A549 (cell line): ENCODE results near the gene MOGAT3. TPM values are rescaled to one million over a fixed set of nuclear protein-coding genes. Genes with fewer than 3 reads are reported as not detected.

Experiments used
- ATAC-seq, 2 experiments: fragments of 200-7000 bp in 1 of 2; fragments of >200 bp in 1 of 2; cut with Nextera tagmentation in 1 of 2; cut with Tn5 transposase in 1 of 2; 3 replicates each; pipeline versions ENCODE4 v1.8.0 to v1.9.1; 2018 to 2020; ENCODE audit warnings: mild to moderate bottlenecking in 1 of 2, moderate library complexity in 1 of 2
- CTCF ChIA-PET: fragments of 300-600 bp; sonication (Branson Sonifier 250); formaldehyde crosslinking; extraction: SDS; loops from one replicate; lab custom pipeline; 2021; ENCODE audit warnings: antibody characterized with exemption, inconsistent platforms; lab: Yijun Ruan, JAX
- POLR2A ChIA-PET: fragments of 350-600 bp; formaldehyde crosslinking; extraction: SDS; loops from one replicate; lab custom pipeline; 2021; ENCODE audit warnings: antibody characterized with exemption, inconsistent platforms; lab: Yijun Ruan, JAX
- DNase-seq, 2 experiments: peaks; one replicate each; pipeline versions ENCODE4 v3.0.0 to v3.0.0-alpha.2; 2011 to 2016; ENCODE audit warnings: low read depth in 1 of 2, low spot score in 1 of 2
- FAIRE-seq: peaks from 2 replicates; lab custom pipeline; 2011; peaks lifted over from hg19 to GRCh38; lab: Jason Lieb, UNC
- H3K27ac ChIP-seq, 2 experiments: fragments of >200 bp; sonication (Bioruptor Twin); formaldehyde crosslinking; 3 replicates each; pipeline ENCODE4 v1.5.1; 2016 to 2017
- H3K4me1 ChIP-seq: fragments of >200 bp; sonication (Bioruptor Twin); formaldehyde crosslinking; 3 replicates; pipeline ENCODE4 v1.6.1; 2016
- H3K4me2 ChIP-seq: fragments of >200 bp; sonication (Bioruptor Twin); formaldehyde crosslinking; 3 replicates; pipeline ENCODE4 v1.6.1; 2016
- H3K4me3 ChIP-seq: fragments of >200 bp; sonication (Bioruptor Twin); formaldehyde crosslinking; 3 replicates; pipeline ENCODE4 v1.5.1; 2016
- H3K9me3 ChIP-seq: fragments of >200 bp; sonication (Bioruptor Twin); formaldehyde crosslinking; 3 replicates; pipeline ENCODE4 v1.6.1; 2016
- BHLHE40 ChIP-seq: IDR thresholded peaks from 2 replicates; pipeline ENCODE4 v1.6.1; 2012; ENCODE audit warnings: low read depth, low read length, inconsistent platforms
- CBX2 ChIP-seq: fragments of 200-600 bp; sonication (generic); IDR thresholded peaks from 2 replicates; pipeline ENCODE4 v1.6.1; 2016; ENCODE audit warnings: low read depth, mild to moderate bottlenecking, borderline replicate concordance
- CBX8 ChIP-seq: fragments of 200-600 bp; sonication (generic); IDR thresholded peaks from 2 replicates; pipeline ENCODE4 v1.6.1; 2016
- CEBPB ChIP-seq, 2 experiments: fragments of >200 bp in 1 of 2; sonication (Bioruptor Twin) in 1 of 2; formaldehyde crosslinking in 1 of 2; IDR thresholded peaks; 2 replicates each; pipeline ENCODE4 v1.6.1; 2012 to 2016
- E2F6 ChIP-seq: IDR thresholded peaks from 2 replicates; pipeline ENCODE4 v1.6.1; 2012; ENCODE audit warnings: low read depth, borderline replicate concordance
- EHMT2 ChIP-seq: fragments of 200-600 bp; sonication (generic); IDR thresholded peaks from 2 replicates; pipeline ENCODE4 v1.6.1; 2016; ENCODE audit warnings: antibody characterized with exemption, low read depth, mild to moderate bottlenecking, moderate library complexity
- FOSB ChIP-seq: fragments of 250-450 bp; sonication (Bioruptor Pico); IDR thresholded peaks from 2 replicates; pipeline ENCODE4 v1.5.0; 2020; ENCODE audit warnings: mild to moderate bottlenecking, moderate library complexity
- GATA3 ChIP-seq: IDR thresholded peaks from 2 replicates; pipeline ENCODE4 v1.6.1; 2012; ENCODE audit warnings: borderline replicate concordance
- HES2 ChIP-seq: fragments of >200 bp; sonication (Bioruptor Twin); formaldehyde crosslinking; IDR thresholded peaks from 2 replicates; pipeline ENCODE4 v1.6.1; 2016
- MAFK ChIP-seq: fragments of 450-650 bp; IDR thresholded peaks from 2 replicates; pipeline ENCODE4 v1.6.1; 2014; ENCODE audit not compliant: partially characterized antibody
- PBX3 ChIP-seq: IDR thresholded peaks from 2 replicates; pipeline ENCODE4 v1.6.1; 2012
- RFX5 ChIP-seq: fragments of 450-650 bp; IDR thresholded peaks from 2 replicates; pipeline ENCODE4 v1.7.1; 2014; ENCODE audit warnings: antibody characterized with exemption, mild to moderate bottlenecking, moderate library complexity
- RNF2 ChIP-seq: fragments of 200-600 bp; sonication (generic); IDR thresholded peaks from 2 replicates; pipeline ENCODE4 v1.6.1; 2016; ENCODE audit warnings: low read depth, mild to moderate bottlenecking, antibody characterized with exemption, moderate library complexity, borderline replicate concordance
- TP53 ChIP-seq: fragments of 250-450 bp; sonication (Bioruptor Pico); IDR thresholded peaks from 2 replicates; pipeline ENCODE4 v1.5.0; 2021; ENCODE audit warnings: mild to moderate bottlenecking, moderate library complexity
- WGBS: methylation state at CpG from one replicate; pipeline ENCODE4 v1.1.6; 2017; ENCODE audit errors: missing lambda C conversion rate; 5-methylcytosine and 5-hydroxymethylcytosine counted together
- polyA plus RNA-seq, 4 experiments: library from polyadenylated mRNA; depleted of rRNA in 3 of 4; stranded (reverse); fragments of >200 nt; fragmentation: RNase III in 1 of 4; extraction: RNeasy Plus Mini Kit Qiagen cat#74134 plus additional on column Dnase treatment in 1 of 4; gene quantifications; 2 replicates in 3 of 4; 3 replicates in 1 of 4; pipeline ENCODE4 v1.2.3, GENCODE V29; 2011 to 2017

Gene MOGAT3
- polyA plus RNA-seq, 2 of the 4 experiments (the other 2 are of a cell fraction): 0.09 to 0.14 TPM

DNA sequence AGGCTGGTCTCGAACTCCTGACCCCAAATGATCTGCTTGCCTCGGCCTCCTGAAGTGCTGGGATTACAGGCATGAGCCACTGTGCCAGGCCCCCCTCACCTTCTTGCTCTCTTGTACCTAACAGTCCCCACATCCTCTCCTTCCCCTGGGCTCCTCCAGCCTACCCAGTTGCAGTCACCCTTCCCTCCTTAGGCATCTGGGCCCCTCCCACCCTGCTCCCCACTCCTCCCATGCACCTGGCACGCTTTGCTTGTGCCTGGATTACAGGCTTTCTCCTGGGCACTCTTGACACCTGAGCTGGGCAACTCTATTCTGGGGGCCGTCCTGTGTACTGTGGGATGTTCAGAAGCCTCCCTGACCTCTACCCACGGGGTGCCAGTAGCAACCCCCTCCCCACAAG lies 33.8 kb upstream of the MOGAT3 start:
- CTCF ChIA-PET: interaction anchor here (0.9 to 2.3 kb wide), 13 partner anchors 8 to 176 kb away, joined by 3 to 18 read pairs (median 4); partner anchors contain the start of gene FIS1
- POLR2A ChIA-PET: interaction anchor here (0.8 kb wide), 1 partner anchor 10 kb away, joined by 3 read pairs; the partner anchor contains the start of gene FIS1
- H3K9me3 ChIP-seq: no peaks in the 10 kb centered on the region
- no peak overlapping the region for H3K27ac ChIP-seq
- whole genome bisulfite sequencing: 87% methylated on average over 5 of the region's 5 CpGs
- ATAC-seq (0 out of 6 replicates have a peak, but pooled peaks of 1 of the 2 experiments have one; percentile 3), DNase-seq (no peak), FAIRE-seq (no peak)
- H3K4me3 ChIP-seq: no peak overlapping the region
- H3K4me1 ChIP-seq: peaks cover 6% of the 10 kb centered on the region; the same call in 2 of the 3 replicates
- TF ChIP-seq PBX3 (0 out of 2 replicates have a peak, but pooled peaks have one; percentile 32), CBX8 (no peak), EHMT2 (no peak)
- H3K4me2 ChIP-seq: no peak overlapping the region

DNA sequence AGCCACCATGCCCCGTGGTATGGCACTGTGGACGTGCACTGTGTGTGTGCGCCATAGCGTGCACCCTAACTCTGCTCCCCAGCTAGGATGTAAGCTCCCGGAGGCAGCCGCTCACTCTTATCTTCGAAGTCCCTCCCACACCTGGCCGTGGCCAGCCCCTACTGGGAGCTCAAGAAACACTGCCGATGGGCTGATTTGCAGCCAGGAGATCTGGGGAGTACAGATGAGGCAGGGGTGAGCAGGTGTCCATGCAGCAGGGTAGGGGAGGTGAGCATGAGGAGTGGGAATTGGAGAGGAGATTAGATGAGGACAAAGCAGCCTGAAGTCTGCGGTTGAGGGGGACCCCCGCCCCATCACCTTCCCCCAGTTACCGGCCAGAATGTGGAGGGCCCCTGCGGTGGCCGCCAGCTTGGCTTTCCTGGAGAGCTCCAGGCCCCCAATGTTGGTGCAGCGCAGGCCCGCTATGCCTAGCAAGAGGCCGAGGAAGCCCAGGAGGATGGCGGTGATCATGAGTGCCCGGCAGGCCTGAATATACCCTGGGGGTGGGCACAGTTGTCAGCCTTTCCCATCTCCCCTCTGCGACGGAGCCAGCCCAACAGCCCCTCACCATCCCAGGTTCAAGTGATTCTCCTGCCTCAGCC lies 33.2 kb upstream of the MOGAT3 start:
- no peak overlapping the region for H3K4me2 ChIP-seq
- H3K9me3 ChIP-seq: no peaks in the 10 kb centered on the region
- FAIRE-seq (no peak), ATAC-seq (no peak), DNase-seq (no peak)
- 85% methylated on average over 17 of the region's 21 CpGs for WGBS
- TF ChIP-seq BHLHE40 (no peak), TP53 (CRISPR knock-in tag) (no peak), E2F6 (no peak), CEBPB (IDR thresholded peaks at IDR 0.05) (no peak), RFX5 (no peak), RNF2 (no peak), MAFK (no peak), FOSB (CRISPR knock-in tag) (no peak)
- peaks cover 6% of the 10 kb centered on the region; the same call in 2 of the 3 replicates for H3K4me1 ChIP-seq
- no peak overlapping the region for H3K27ac ChIP-seq
- CTCF ChIA-PET: interaction anchor here (0.9 to 2.3 kb wide), 8 partner anchors 8 to 175 kb away, joined by 3 to 18 read pairs (median 4); partner anchors contain the start of gene FIS1
- POLR2A ChIA-PET: no interaction called here
- H3K4me3 ChIP-seq: no peak overlapping the region

- WGBS: 84% methylated on average over 38 of the region's 52 CpGs
- FAIRE-seq: no peak
- no peak overlapping the region for H3K27ac ChIP-seq
- TF ChIP-seq RNF2: no peak
- TF ChIP-seq GATA3: no peak
- TF ChIP-seq E2F6: no peak
- DNase-seq: no peak
- POLR2A ChIA-PET: no interaction called here
- H3K9me3 ChIP-seq: no peaks in the 10 kb centered on the region
- no peak overlapping the region for H3K4me3 ChIP-seq
- ATAC-seq: peak in 1 of 2 experiments; percentile 13; a peak in 3 of 6 replicates
- CTCF ChIA-PET: interaction anchor here (0.6 to 3.2 kb wide), 5 partner anchors 9 to 51 kb away, joined by 3 to 21 read pairs (median 4); partner anchors contain the start of gene FIS1
- no peak overlapping the region for H3K4me2 ChIP-seq
- H3K4me1 ChIP-seq: peaks cover 6% of the 10 kb centered on the region; the same call in 2 of the 3 replicates
Measured at GRCh38 chr7:101232141-101232850, 31.5 kb upstream of the MOGAT3 start.

- WGBS: 81% methylated on average over 7 of the region's 7 CpGs
- TF ChIP-seq HES2 (no peak), CBX2 (no peak)
- ChIA-PET CTCF (interaction anchor here (1.4 to 3.2 kb wide), 2 partner anchors 12 to 51 kb away, joined by 4 to 21 read pairs; partner anchors contain the start of gene FIS1), POLR2A (interaction anchor here (0.7 kb wide), 1 partner anchor 153 kb away, joined by 3 read pairs; no protein-coding TSS in a partner anchor)
- H3K27ac ChIP-seq: no peak overlapping the region
- FAIRE-seq (no peak), ATAC-seq (no peak; a peak in 1 of 6 replicates), DNase-seq (no peak)
- H3K4me3 ChIP-seq: no peak overlapping the region
- H3K4me2 ChIP-seq: no peak overlapping the region
- H3K9me3 ChIP-seq: no peaks in the 10 kb centered on the region
- H3K4me1 ChIP-seq: peaks cover 6% of the 10 kb centered on the region; the same call in 2 of the 3 replicates
Measured at GRCh38 chr7:101231644-101232043, 30.8 kb upstream of the MOGAT3 start.
